ENCODE results near the gene NTN5.
"Not testable (repeated sequence)": the region's sequence is repeated elsewhere in the genome, so short reads cannot be mapped to it uniquely, and the experiment has no call there.

NTN5 gene

DNA sequence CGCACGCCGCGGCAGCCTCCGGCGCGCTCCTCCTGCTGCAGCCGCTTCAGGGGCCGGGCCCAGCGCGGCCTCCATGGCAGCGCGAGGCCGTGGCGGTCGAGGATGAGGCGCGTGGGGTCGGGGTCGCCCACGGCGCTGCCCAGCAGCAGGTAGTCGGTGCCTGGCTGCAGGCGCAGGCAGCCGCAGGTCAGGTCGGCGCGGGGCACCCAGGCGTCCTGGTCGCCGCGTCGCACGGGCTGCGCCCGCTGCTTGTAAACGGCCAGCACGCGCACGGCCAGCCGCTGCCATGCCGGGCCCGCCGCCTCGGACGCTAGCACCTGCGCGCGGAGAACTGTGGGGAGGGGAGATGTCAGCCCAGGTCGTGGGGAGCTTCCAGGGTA, 11.1 kb downstream of the NTN5 start:
- Histone ChIP-seq H3K27ac (no peak overlapping the region), H3K4me3 (ENCODE audit: low read depth, low read length) (no peak overlapping the region), H3K27me3 (replicated peaks) (no peaks in the 10 kb centered on the region), H3K36me3 (replicated peaks) (no peaks in the 10 kb centered on the region)
- TF ChIP-seq CTCF (IDR thresholded peaks at IDR 0.05; ENCODE audit: low read depth, low read length, missing control alignments): no peak
- in situ Hi-C loops (cut with HindIII; ENCODE audit: low pct_ligation_motif_present, low sequenced_read_pairs): no loop called here
- DNase-seq: no peak

GRCh38 chr19:48660852-48661710, 11.7 kb downstream of the NTN5 start:
- H3K27ac ChIP-seq: no peak overlapping the region
- no peak for TF ChIP-seq CTCF (IDR thresholded peaks at IDR 0.05; ENCODE audit: low read depth, low read length, missing control alignments)
- DNase-seq: peak; percentile 88
- H3K27me3 ChIP-seq (replicated peaks): no peaks in the 10 kb centered on the region
- in situ Hi-C loops (cut with HindIII; ENCODE audit: low pct_ligation_motif_present, low sequenced_read_pairs): no loop called here
- no peaks in the 10 kb centered on the region for H3K36me3 ChIP-seq (replicated peaks)
- H3K4me3 ChIP-seq (ENCODE audit: low read depth, low read length): no peak overlapping the region

DNA sequence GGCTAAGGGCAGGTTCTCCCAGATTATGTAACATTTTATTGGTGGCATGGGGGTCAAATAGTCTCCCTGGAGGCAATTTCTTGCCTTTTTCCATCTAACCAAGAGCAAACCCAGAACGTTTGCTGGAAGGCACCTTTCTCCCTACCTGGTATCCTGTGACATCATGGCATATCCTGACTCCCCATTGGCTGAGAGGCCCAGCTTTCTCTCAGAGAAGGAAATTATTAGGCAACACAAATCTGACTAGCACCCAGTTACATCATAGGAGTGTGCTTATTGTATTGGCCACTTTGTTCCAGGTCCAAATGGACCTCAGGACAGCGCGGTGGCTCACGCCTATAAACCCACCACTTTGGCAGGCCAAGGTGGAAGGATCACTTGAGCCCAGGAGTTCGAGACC, 13.0 kb downstream of the NTN5 start:
- no peak for TF ChIP-seq CTCF (IDR thresholded peaks at IDR 0.05; ENCODE audit: low read depth, low read length, missing control alignments)
- no peak for DNase-seq
- no peak overlapping the region for H3K4me3 ChIP-seq (ENCODE audit: low read depth, low read length)
- H3K27ac ChIP-seq: no peak overlapping the region
- in situ Hi-C loops (cut with HindIII; ENCODE audit: low pct_ligation_motif_present, low sequenced_read_pairs): no loop called here
- no peaks in the 10 kb centered on the region for H3K36me3 ChIP-seq (replicated peaks)
- no peaks in the 10 kb centered on the region for H3K27me3 ChIP-seq (replicated peaks)

DNA sequence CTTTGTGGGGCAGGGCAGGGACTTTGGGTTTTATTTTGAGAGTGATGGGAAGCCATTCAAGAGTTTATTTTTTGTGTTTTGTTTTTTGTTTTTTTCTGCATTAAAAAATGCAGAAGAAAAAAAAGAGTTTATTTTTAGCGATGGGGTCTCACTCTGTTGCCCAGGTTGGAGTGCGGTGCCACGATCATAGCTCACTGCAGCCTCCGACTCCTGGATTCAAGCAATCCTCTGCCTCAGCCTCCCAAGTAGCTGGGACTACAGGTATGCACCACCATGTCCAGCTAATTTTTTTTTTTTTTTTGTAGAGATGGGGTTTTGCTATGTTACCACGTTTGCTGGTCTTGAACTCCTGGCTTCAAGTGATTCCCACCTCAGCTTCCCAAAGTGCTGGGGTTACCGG, 14.3 kb downstream of the NTN5 start:
- TF ChIP-seq CTCF (IDR thresholded peaks at IDR 0.05; ENCODE audit: low read depth, low read length, missing control alignments): no peak
- no peak for DNase-seq
- no peak overlapping the region for H3K4me3 ChIP-seq (ENCODE audit: low read depth, low read length)
- no peaks in the 10 kb centered on the region for H3K27me3 ChIP-seq (replicated peaks)
- in situ Hi-C loops (cut with HindIII; ENCODE audit: low pct_ligation_motif_present, low sequenced_read_pairs): no loop called here
- H3K27ac ChIP-seq: no peak overlapping the region
- no peaks in the 10 kb centered on the region for H3K36me3 ChIP-seq (replicated peaks)

DNA sequence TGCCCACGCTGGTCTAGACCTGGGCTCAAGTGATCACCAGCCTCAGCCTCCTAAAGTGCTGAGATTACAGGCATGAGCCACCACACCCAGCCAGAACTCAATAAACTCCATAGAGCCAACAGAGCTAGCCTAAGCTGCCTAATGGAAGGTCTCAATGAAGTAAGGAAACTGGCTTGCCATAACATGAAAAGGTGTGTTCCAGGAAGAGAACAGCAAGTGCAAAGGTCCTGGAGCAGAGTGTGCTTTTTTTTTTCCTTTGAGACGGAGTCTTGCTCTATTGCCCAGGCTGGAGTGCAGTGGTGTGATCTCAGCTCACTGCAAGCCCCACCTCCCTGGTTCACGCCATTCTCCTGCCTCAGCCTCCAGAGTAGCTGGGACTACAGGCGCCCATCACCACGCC, 15.0 kb downstream of the NTN5 start:
- DNase-seq; H3K27ac ChIP-seq; H3K27me3 ChIP-seq (replicated peaks); H3K36me3 ChIP-seq (replicated peaks); in situ Hi-C loops (cut with HindIII; ENCODE audit: low pct_ligation_motif_present, low sequenced_read_pairs); H3K4me3 ChIP-seq (ENCODE audit: low read depth, low read length): not testable (repeated sequence)

GRCh38 chr19:48656840-48657474, 15.9 kb downstream of the NTN5 start:
- no peak overlapping the region for H3K4me3 ChIP-seq (ENCODE audit: low read depth, low read length)
- no peak for TF ChIP-seq CTCF (IDR thresholded peaks at IDR 0.05; ENCODE audit: low read depth, low read length, missing control alignments)
- H3K27me3 ChIP-seq (replicated peaks): no peaks in the 10 kb centered on the region
- DNase-seq: peak; percentile 74
- no peak overlapping the region for H3K27ac ChIP-seq
- no peaks in the 10 kb centered on the region for H3K36me3 ChIP-seq (replicated peaks)
- in situ Hi-C loops (cut with HindIII; ENCODE audit: low pct_ligation_motif_present, low sequenced_read_pairs): no loop called here
